ENCODE results near the gene TM4SF4. TPM values are rescaled to one million over a fixed set of nuclear protein-coding genes. Genes with fewer than 3 reads are reported as not detected.

Gene TM4SF4
- total RNA-seq, 1 experiment from 2014 or later = 1.4 TPM

DNA sequence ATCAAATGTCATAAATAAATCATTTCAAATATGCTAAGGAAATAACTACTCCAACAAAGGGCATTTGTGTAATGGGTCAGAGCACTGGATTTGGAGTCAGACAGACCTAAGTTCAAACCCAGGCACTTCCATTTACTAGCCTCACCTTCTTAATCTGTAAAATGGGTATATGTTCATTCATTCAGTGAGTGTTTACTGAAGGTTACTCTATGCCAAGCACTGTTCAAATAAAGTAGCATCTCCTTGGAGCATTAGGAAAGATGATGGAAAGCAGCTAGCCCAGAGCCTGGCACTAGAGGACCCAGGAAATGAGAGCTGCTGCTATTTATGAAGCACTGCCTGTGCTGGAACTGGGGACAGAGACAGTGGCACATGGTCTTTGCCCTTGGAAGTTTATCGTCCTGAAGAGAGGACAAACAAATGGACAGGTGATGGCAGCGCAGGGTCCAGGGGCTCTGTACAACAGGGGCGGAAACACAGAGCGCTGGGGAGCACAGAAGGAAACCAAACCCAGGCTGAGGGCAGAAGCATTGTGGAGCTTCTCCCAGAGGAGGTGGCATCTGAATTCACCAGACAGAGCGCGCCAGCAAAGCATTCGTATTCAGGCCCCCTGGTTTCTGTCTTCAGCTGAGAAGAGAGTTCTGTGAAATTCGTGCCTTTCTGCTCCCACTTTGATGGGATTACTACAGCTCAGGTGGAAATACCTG, 19.0 kb downstream of the TM4SF4 start:
- Mint-ChIP-seq H3K4me3 (no peak overlapping the region), H3K9me3 (peaks cover 3% of the 10 kb centered on the region; the same call in 1 of the 2 replicates), H3K27ac (no peak overlapping the region), H3K27me3 (ENCODE audit: low read depth) (no peaks in the 10 kb centered on the region), H3K4me1 (peaks cover 7% of the 10 kb centered on the region; the same call in 1 of the 2 replicates), H3K36me3 (no peaks in the 10 kb centered on the region)
- CTCF ChIA-PET = interaction anchor here (0.6 to 1.8 kb wide), 7 partner anchors 21 to 373 kb away, joined by 3 to 15 read pairs (median 4); no protein-coding TSS in a partner anchor
- ATAC-seq (no peak; the same call in 1 of the 2 replicates), DNase-seq (ENCODE audit: low spot score) (no peak)
- POLR2A ChIA-PET = no interaction called here
- TF ChIP-seq ZMAT4 (CRISPR knock-in tag; IDR thresholded peaks at IDR 0.05) = no peak

- DNase-seq (ENCODE audit: low spot score) (peak; percentile 82), ATAC-seq (peak; percentile 87)
- H3K36me3 Mint-ChIP-seq = no peaks in the 10 kb centered on the region
- H3K27ac Mint-ChIP-seq = no peak overlapping the region
- TF ChIP-seq NR1H2 (CRISPR knock-in tag; IDR thresholded peaks at IDR 0.05) (no peak), CTCF (IDR thresholded peaks at IDR 0.05) (peak; percentile 64; the same call in 1 of the 2 replicates)
- peaks cover 3% of the 10 kb centered on the region; the same call in 1 of the 2 replicates for H3K9me3 Mint-ChIP-seq
- H3K4me1 Mint-ChIP-seq = peaks cover 7% of the 10 kb centered on the region; the same call in 1 of the 2 replicates
- CTCF ChIA-PET = interaction anchor here (0.6 to 2.4 kb wide), 9 partner anchors 14 to 314 kb away, joined by 3 to 15 read pairs (median 4); no protein-coding TSS in a partner anchor
- H3K27me3 Mint-ChIP-seq (ENCODE audit: low read depth) = no peaks in the 10 kb centered on the region; the same call in 1 of the 2 replicates
- POLR2A ChIA-PET = no interaction called here
- H3K4me3 Mint-ChIP-seq = no peak overlapping the region
Measured at GRCh38 chr3:149494022-149494758, 19.7 kb downstream of the TM4SF4 start.

DNA sequence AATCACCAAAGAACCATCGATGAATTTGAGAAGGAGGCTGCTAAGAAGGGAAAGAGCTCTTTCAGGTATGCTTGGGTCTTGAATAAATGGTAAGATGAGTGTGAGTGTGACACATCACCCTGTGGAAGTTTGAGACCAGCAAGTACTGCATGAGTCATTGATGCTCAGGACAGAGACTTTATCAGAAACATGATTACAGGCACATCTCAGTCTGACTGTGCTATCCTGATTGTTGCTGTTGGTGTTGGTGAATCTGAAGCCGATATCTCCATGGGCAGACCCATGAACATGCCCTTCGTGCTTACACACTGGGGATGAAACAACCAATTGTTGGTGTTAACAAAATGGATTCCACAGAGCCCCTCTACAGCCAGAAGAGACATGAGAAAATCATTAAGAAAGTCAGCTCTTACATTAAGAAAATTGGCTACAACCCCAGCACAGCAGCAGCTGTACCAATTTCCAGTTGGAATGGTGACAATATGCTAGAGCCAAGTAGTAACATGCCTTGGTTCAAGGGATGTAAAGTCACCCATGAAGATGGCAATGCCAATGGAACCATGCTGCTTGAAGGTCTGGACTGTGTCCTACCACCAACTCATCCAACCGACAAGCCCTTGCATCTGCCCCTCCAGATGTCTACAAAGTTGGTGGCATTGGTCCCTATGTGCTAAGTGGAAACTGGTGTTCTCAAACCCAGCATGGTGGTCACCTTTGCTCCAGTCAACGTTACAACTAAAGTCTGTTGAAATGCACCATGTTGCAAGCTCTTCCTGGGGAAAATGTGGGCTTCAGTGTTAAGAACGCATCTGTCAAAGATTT, 20.5 kb downstream of the TM4SF4 start:
- ATAC-seq (no peak), DNase-seq (ENCODE audit: low spot score) (no peak)
- POLR2A ChIA-PET = no interaction called here
- peaks cover 3% of the 10 kb centered on the region; the same call in 1 of the 2 replicates for H3K9me3 Mint-ChIP-seq
- H3K36me3 Mint-ChIP-seq = no peaks in the 10 kb centered on the region
- peaks cover 7% of the 10 kb centered on the region; the same call in 1 of the 2 replicates for H3K4me1 Mint-ChIP-seq
- no peak overlapping the region for H3K4me3 Mint-ChIP-seq
- no peaks in the 10 kb centered on the region; the same call in 1 of the 2 replicates for H3K27me3 Mint-ChIP-seq (ENCODE audit: low read depth)
- CTCF ChIA-PET = interaction anchor here (0.9 to 2.4 kb wide), 7 partner anchors 15 to 313 kb away, joined by 3 to 15 read pairs (median 4); no protein-coding TSS in a partner anchor
- no peak overlapping the region for H3K27ac Mint-ChIP-seq
- no peak for TF ChIP-seq USF2 (CRISPR knock-in tag; IDR thresholded peaks at IDR 0.05)
- TF ChIP-seq SOX15 (CRISPR knock-in tag; IDR thresholded peaks at IDR 0.05) = no peak
- no peak for TF ChIP-seq ESRRA (CRISPR knock-in tag; IDR thresholded peaks at IDR 0.05; ENCODE audit: borderline replicate concordance)
- TF ChIP-seq, protein P1, sequence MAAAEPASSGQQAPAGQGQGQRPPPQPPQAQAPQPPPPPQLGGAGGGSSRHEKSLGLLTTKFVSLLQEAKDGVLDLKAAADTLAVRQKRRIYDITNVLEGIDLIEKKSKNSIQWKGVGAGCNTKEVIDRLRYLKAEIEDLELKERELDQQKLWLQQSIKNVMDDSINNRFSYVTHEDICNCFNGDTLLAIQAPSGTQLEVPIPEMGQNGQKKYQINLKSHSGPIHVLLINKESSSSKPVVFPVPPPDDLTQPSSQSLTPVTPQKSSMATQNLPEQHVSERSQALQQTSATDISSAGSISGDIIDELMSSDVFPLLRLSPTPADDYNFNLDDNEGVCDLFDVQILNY (CRISPR knock-in tag; IDR thresholded peaks at IDR 0.05) = no peak
- no peak for TF ChIP-seq ZNF263 (CRISPR knock-in tag; IDR thresholded peaks at IDR 0.05; ENCODE audit: low read depth)
- TF ChIP-seq, protein P2, sequence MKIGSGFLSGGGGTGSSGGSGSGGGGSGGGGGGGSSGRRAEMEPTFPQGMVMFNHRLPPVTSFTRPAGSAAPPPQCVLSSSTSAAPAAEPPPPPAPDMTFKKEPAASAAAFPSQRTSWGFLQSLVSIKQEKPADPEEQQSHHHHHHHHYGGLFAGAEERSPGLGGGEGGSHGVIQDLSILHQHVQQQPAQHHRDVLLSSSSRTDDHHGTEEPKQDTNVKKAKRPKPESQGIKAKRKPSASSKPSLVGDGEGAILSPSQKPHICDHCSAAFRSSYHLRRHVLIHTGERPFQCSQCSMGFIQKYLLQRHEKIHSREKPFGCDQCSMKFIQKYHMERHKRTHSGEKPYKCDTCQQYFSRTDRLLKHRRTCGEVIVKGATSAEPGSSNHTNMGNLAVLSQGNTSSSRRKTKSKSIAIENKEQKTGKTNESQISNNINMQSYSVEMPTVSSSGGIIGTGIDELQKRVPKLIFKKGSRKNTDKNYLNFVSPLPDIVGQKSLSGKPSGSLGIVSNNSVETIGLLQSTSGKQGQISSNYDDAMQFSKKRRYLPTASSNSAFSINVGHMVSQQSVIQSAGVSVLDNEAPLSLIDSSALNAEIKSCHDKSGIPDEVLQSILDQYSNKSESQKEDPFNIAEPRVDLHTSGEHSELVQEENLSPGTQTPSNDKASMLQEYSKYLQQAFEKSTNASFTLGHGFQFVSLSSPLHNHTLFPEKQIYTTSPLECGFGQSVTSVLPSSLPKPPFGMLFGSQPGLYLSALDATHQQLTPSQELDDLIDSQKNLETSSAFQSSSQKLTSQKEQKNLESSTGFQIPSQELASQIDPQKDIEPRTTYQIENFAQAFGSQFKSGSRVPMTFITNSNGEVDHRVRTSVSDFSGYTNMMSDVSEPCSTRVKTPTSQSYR (CRISPR knock-in tag; IDR thresholded peaks at IDR 0.05) = no peak
- TF ChIP-seq NR1H2 (CRISPR knock-in tag; IDR thresholded peaks at IDR 0.05) = no peak
- TF ChIP-seq FOXP1 (CRISPR knock-in tag; IDR thresholded peaks at IDR 0.05; ENCODE audit: borderline replicate concordance) = no peak
- TF ChIP-seq, protein P3, sequence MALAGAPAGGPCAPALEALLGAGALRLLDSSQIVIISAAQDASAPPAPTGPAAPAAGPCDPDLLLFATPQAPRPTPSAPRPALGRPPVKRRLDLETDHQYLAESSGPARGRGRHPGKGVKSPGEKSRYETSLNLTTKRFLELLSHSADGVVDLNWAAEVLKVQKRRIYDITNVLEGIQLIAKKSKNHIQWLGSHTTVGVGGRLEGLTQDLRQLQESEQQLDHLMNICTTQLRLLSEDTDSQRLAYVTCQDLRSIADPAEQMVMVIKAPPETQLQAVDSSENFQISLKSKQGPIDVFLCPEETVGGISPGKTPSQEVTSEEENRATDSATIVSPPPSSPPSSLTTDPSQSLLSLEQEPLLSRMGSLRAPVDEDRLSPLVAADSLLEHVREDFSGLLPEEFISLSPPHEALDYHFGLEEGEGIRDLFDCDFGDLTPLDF (CRISPR knock-in tag; IDR thresholded peaks at IDR 0.05) = no peak
- no peak for TF ChIP-seq ATF1 (CRISPR knock-in tag; IDR thresholded peaks at IDR 0.05)
- TF ChIP-seq FOXP4 (CRISPR knock-in tag; IDR thresholded peaks at IDR 0.05) = no peak
- TF ChIP-seq TEAD4 (CRISPR knock-in tag; IDR thresholded peaks at IDR 0.05) = no peak
